GM10266 (cell line): ENCODE results near the gene ZFP57.

Experiments
- DNase-seq: peaks from one replicate; pipeline ENCODE4 v3.0.0; 2012; ENCODE audit errors: extremely low spot score
- TF ChIP-seq, protein P1 (sequence below): IDR thresholded peaks from 2 replicates; pipeline ENCODE4 v1.5.1; 2012; ENCODE audit warnings: mild to moderate bottlenecking, low read depth; ENCODE audit not compliant: control insufficient read depth, insufficient read depth; ENCODE audit errors: missing control alignments

The ZFP57 gene

GRCh38 chr6:29710281-29710941 lies 29.5 kb upstream of the ZFP57 start:
- TF ChIP-seq, protein P1, sequence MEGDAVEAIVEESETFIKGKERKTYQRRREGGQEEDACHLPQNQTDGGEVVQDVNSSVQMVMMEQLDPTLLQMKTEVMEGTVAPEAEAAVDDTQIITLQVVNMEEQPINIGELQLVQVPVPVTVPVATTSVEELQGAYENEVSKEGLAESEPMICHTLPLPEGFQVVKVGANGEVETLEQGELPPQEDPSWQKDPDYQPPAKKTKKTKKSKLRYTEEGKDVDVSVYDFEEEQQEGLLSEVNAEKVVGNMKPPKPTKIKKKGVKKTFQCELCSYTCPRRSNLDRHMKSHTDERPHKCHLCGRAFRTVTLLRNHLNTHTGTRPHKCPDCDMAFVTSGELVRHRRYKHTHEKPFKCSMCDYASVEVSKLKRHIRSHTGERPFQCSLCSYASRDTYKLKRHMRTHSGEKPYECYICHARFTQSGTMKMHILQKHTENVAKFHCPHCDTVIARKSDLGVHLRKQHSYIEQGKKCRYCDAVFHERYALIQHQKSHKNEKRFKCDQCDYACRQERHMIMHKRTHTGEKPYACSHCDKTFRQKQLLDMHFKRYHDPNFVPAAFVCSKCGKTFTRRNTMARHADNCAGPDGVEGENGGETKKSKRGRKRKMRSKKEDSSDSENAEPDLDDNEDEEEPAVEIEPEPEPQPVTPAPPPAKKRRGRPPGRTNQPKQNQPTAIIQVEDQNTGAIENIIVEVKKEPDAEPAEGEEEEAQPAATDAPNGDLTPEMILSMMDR: no peak
- DNase-seq: no peak

DNA sequence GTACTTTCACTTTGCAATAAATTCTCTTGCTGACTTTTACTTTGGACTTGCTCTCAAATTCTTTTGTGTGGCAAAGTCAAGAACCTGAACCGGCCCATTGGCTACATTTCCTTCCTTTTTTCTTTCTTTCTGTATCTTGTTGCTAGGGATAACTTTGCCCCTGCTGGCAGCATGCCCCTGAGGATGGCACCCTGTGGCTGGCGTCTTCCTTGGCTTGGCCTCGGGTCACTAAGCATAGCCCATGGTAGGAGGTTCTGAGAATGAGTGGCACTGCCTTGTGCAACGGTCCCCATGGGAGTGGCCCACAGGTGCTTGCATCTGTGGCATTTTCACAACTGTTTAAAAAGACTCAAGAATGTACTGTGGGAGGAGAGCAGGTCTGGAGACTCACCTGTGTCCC lies 28.2 kb upstream of the ZFP57 start:
- DNase-seq: no peak
- TF ChIP-seq, protein P1: no peak

DNA sequence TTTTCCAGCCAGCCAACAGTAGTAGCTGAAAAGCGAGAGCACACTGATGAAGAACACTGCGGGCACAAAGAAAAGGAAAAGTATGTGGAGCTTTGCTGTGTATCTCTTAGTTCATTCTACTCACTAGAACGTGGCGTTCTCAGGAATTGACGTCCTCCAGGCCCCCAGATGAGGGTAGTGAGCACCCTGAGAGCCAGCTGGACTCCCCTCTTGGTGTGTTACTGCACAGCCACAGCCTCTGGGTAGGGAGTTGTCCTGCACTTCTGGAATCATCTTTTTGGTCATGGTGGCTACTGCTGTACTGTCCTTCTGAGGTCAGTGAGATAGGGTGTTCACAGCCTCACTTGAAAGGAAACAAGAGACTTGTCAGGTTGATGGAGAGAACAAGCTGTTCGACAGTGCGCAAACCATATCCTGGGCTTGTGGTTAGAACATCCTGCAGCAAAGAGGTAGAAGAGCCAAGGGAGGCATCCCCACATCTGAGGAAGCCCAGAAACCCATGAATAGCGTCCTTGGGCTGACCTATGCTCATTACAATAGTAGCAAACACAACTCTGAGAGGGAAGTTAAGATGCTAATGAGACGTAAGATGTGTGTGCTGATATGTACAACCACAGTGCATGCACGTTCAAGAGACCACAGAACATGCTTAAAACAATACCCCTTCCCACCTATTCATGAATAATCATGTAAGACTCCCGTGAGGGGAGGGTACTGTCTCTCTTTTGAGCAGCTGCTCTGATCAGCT lies 27.7 kb upstream of the ZFP57 start:
- TF ChIP-seq, protein P1: no peak
- no peak for DNase-seq

DNA sequence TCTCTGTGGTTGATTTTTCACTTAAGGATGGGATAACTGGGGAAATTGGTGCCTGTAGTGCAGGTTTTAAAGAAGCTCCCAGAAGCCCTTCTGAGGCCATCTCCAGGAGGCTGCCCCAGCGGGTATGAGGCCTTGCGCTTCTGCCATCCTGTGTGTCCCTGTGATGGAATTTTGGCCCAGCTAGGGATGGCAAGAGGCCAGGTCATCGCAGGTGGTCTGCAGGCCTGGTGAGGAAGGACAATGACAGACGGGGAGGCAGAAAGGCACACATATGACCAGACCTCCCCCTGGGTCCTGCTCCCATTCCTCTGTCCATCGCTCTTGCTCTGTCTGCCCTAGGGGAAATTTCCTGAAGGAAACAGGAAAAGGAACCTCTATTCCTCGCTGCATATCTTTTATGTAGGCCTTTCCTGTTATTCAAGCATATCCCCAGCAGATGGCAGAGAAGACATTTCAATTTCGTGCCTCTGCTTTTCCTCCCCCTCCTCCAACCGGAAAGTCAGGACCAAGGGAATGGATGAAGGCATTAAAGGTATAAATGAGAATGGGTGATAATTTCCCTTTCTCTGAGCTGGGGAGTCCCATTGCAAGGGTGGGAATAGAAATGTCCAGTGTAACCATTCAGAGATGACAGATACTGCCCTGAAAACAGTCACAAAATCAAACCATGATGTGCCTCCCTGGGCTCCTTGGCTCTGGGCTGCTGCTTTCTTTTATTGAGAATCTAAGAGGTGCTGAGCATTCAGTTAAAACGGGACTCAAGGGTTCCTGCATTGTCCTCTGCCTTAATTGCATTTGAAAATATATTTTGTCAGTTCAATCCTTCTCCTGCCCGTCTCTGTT lies 24.7 kb upstream of the ZFP57 start:
- DNase-seq: no peak
- TF ChIP-seq, protein P1: peak; percentile 71

DNA sequence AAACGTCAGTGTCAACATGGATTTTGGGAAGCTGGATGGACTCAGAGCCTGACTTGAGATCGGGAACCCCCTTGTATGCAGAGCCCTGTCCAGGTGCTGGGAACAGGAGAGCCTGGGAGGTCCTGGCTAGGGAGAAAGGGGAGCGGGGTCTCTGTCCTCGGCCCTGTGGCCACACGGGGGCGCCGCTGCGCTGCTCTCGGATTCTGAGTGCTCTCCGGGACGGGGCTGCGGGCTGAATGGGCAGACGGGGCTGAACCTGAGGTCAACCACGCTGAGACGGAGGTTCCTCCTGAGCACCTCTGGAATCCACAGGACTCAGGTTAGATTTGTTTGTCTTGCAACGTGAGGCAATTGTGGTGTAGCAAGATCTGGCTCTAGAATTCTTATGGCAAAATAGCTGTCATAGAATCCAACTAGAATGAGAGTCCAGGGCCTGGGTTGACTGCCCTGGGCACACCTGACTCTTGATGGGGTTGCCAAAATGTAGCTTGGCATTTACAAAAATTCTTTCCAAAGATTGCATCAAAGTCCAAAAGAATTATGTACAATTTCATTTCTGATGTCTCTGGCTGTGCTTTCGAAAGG lies 21.7 kb upstream of the ZFP57 start:
- peak; percentile 71 for DNase-seq
- TF ChIP-seq, protein P1: peak; percentile 75

DNA sequence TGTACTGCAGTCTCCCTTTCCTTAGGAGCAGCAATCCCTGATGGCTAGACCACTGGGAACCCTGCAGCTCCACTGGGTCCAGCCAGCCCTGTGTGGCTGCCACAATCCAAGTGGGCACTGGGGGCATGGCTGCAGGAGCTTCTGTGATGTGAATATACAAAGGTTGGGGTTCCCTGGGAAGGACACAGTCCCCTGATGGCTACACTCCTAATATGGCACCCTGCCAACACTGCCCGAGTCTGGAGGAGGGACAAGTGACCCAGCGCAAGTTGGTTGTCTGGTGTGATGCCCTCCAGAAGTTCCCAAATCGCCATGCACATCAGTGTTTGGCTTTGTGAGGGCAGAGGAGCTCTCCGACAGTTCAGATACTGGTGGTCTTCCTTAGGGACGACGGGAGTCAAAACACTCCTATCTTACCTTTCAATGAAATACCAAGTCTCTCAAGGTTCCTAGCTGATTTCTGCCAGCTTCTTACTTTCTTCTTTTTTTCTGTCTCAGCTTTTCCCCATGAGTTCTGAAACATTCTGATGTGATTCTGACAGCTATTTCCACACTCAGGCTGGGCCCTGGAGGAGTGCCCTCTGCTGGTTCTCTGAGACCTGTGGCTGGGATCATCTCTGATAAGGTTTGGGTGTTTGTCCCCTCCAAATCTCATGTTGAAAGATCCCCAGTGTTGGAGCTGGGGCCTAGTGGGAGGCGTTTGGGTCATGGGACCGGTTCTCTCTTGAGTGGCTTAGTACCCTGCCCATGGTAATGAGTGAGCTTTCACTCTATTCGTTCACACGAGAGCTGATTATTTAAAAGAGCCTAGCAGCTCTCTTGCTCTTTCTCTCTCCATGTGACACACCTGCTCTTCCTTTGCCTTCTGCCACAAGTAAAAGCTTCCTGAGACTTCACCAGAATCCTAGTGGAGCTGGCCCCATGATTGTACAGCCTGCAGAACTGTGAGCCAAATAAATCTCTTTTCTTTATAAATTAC lies 15.5 kb upstream of the ZFP57 start:
- DNase-seq: no peak
- TF ChIP-seq, protein P1: peak; percentile 52
